ENCODE data around the gene IFT122.

- TF ChIP-seq YY1 (IDR thresholded peaks at IDR 0.05; ENCODE audit: insufficient read depth, insufficient read length) (no peak), ZNF274 (IDR thresholded peaks at IDR 0.05; ENCODE audit: low read depth, low read length) (no peak), SUZ12 (IDR thresholded peaks at IDR 0.05; ENCODE audit: extremely low read depth, insufficient read depth, insufficient read length) (no peak)
Measured at GRCh38 chr3:129393271-129393670, 46.8 kb upstream of the IFT122 start.

Measured in NT2/D1 (cell line).